Measurements from ENCODE around the gene ZBTB9. TPM values are rescaled to one million over a fixed set of nuclear protein-coding genes. Genes with fewer than 3 reads are reported as not detected.

Gene ZBTB9
- total RNA-seq, 1 experiment from 2014 or later, result 14.2 TPM

- intact Hi-C loops (cut with micrococcal nuclease), result loop anchor here (10.0 kb wide), 1 partner anchor 213 kb away; the partner anchor contains the start of genes HSD17B8, RING1, RXRB and SLC39A7
- TF ChIP-seq RAD21 (IDR thresholded peaks at IDR 0.05; ENCODE audit: low read depth), result no peak
- no peak for TF ChIP-seq ZNF274 (IDR thresholded peaks at IDR 0.05; ENCODE audit: low read depth, low read length)
- no peak for TF ChIP-seq FOSL1 (IDR thresholded peaks at IDR 0.05; ENCODE audit: low read depth)
- no peak for TF ChIP-seq JUND (IDR thresholded peaks at IDR 0.05)
- TF ChIP-seq SP1 (IDR thresholded peaks at IDR 0.05; ENCODE audit: low read depth), result no peak
- no peak for TF ChIP-seq ZBTB33 (IDR thresholded peaks at IDR 0.05; ENCODE audit: extremely low read depth, insufficient replicate concordance, low read length)
- peak; percentile 88 for TF ChIP-seq TCF7L2 (IDR thresholded peaks at IDR 0.05; ENCODE audit: borderline replicate concordance, extremely low read depth, insufficient read depth, insufficient read length)
- TF ChIP-seq EZH2phosphoT487 (IDR thresholded peaks at IDR 0.05; ENCODE audit: borderline replicate concordance), result no peak
- TF ChIP-seq POLR2AphosphoS5 (IDR thresholded peaks at IDR 0.05; ENCODE audit: low read depth, low read length), result peak; percentile 65
- TF ChIP-seq ELF1 (IDR thresholded peaks at IDR 0.05; ENCODE audit: borderline replicate concordance, low read depth), result no peak
- TF ChIP-seq EGR1 (IDR thresholded peaks at IDR 0.05; ENCODE audit: low read depth), result no peak
- TF ChIP-seq ZFX (IDR thresholded peaks at IDR 0.05), result no peak
- no peak for TF ChIP-seq CBX3 (IDR thresholded peaks at IDR 0.05; ENCODE audit: low read depth)
- TF ChIP-seq YY1 (IDR thresholded peaks at IDR 0.05; ENCODE audit: extremely low read depth, insufficient replicate concordance, low read depth, low read length), result no peak
- no peak for TF ChIP-seq SIN3A (IDR thresholded peaks at IDR 0.05; ENCODE audit: low read depth)
- no peak for TF ChIP-seq ATF3 (IDR thresholded peaks at IDR 0.05)
- TF ChIP-seq EZH2 (IDR thresholded peaks at IDR 0.05), result no peak
- no peak for TF ChIP-seq REST (IDR thresholded peaks at IDR 0.05; ENCODE audit: low read depth)
- TF ChIP-seq MAX (IDR thresholded peaks at IDR 0.05), result no peak
- TF ChIP-seq POLR2A (IDR thresholded peaks at IDR 0.05; ENCODE audit: borderline replicate concordance, extremely low read depth, insufficient read depth, insufficient read length), result peak; percentile 32
- TF ChIP-seq SRF (IDR thresholded peaks at IDR 0.05; ENCODE audit: low read depth), result no peak
- TF ChIP-seq CEBPB (IDR thresholded peaks at IDR 0.05; ENCODE audit: low read depth), result no peak
Measured at GRCh38 chr6:33417903-33418689, 36.3 kb upstream of the ZBTB9 start, which contains the start of gene CUTA. TSS of gene CUTA (minus strand) at chr6:33418107. CDS start at chr6:33418000, 107 bp downstream.

More at GRCh38 chr6:33417903-33418689, 36.3 kb upstream of the ZBTB9 start, which contains the start of gene CUTA:
- Histone ChIP-seq H2AFZ (ENCODE audit: low read depth, low read length, poor library complexity, severe bottlenecking) (no peak within 1 kb of the TSS), H3K79me2 (ENCODE audit: insufficient read depth, low read length) (peaks cover 32% of the 10 kb centered on the region), H3K36me3 (ENCODE audit: control insufficient read depth in 1 of 2, insufficient read depth in 2 of 2, low read length in 2 of 2) (peaks cover 5 to 25% of the 10 kb centered on the region in 2 experiments; a peak in 3 of 4 replicates), H4K20me1 (ENCODE audit: insufficient read depth) (no peaks in the 10 kb centered on the region), H3K4me3 (replicated peaks in 1 of 2; ENCODE audit: low read depth in 1 of 2, low read length in 2 of 2) (peak within 1 kb of the TSS; percentile 86 to 94), H3K27me3 (ENCODE audit: insufficient read depth, low read length) (no peaks in the 10 kb centered on the region), H3K27ac (ENCODE audit: low read depth, low read length) (peak within 1 kb of the TSS; percentile 93), H3K9me3 (ENCODE audit: control insufficient read depth in 1 of 2, insufficient read depth in 1 of 2, low read depth in 1 of 2, low read length in 2 of 2) (no peaks in the 10 kb centered on the region), H3K9me2 (ENCODE audit: insufficient read depth) (no peaks in the 10 kb centered on the region), H3K4me1 (ENCODE audit: control insufficient read depth in 1 of 2, insufficient read depth in 2 of 2, low read length in 2 of 2) (peaks cover 13 to 29% of the 10 kb centered on the region in 2 experiments), H3K9ac (ENCODE audit: low read length) (peak within 1 kb of the TSS; percentile 81), H3K4me2 (ENCODE audit: low read length) (peak within 1 kb of the TSS; percentile 97)
- ChIA-PET RAD21 (ENCODE audit: low non-redundant PET in 1 of 2, low total read pairs in 2 of 2, uncharacterized antibody in 2 of 2, unreplicated experiment in 2 of 2) (no interaction called here), CTCF (interaction anchor here (1.0 to 1.4 kb wide), 4 partner anchors 8 to 28 kb away, joined by 3 to 4 read pairs (median 4); no protein-coding TSS in a partner anchor), POLR2A (interaction anchor here (0.5 to 1.2 kb wide), 2 partner anchors 11 to 157 kb away, joined by 3 read pairs; no protein-coding TSS in a partner anchor)
- DNase-seq (ENCODE audit: low read depth, low spot score) (peak; percentile 99), ATAC-seq (peak; percentile 92)
- no TSS peak for BruUV-seq (replicated peaks)

Measured in HCT116 (cell line).